HCT116 (cell line): ENCODE measurements around the gene PLRG1.

Experiments
- POLR2A ChIP-seq: IDR thresholded peaks from 2 replicates; pipeline ENCODE4 v1.7.0; 2011; ENCODE audit warnings: borderline replicate concordance; ENCODE audit not compliant: insufficient read depth, insufficient read length; ENCODE audit errors: extremely low read depth
- POLR2AphosphoS5 ChIP-seq: IDR thresholded peaks from 2 replicates; pipeline ENCODE4 v1.6.1; 2011; ENCODE audit warnings: mild to moderate bottlenecking, low read depth, low read length, moderate library complexity
- RAD21 ChIP-seq: IDR thresholded peaks from 2 replicates; pipeline ENCODE4 v1.6.1; 2012; ENCODE audit warnings: low read depth, mild to moderate bottlenecking
- REST ChIP-seq: IDR thresholded peaks from 2 replicates; pipeline ENCODE4 v1.6.1; 2012; ENCODE audit warnings: low read depth
- SIN3A ChIP-seq: IDR thresholded peaks from 2 replicates; pipeline ENCODE4 v1.6.1; 2012; ENCODE audit warnings: low read depth

- TF ChIP-seq SIN3A (no peak), POLR2AphosphoS5 (no peak), REST (no peak), RAD21 (no peak), POLR2A (no peak)
Observed at GRCh38 chr4:154573190-154573870, 23.1 kb upstream of the PLRG1 start.
